HUES48 (cell line): ENCODE measurements around the gene LRCH3.
"Not testable (repeated sequence)": the region's sequence is repeated elsewhere in the genome, so short reads cannot be mapped to it uniquely, and the experiment has no call there.

Experiments used
- H3K27ac ChIP-seq: one replicate; pipeline ENCODE4 v1.7.0; 2013; ENCODE audit warnings: low read depth, low read length, inconsistent platforms
- H3K27me3 ChIP-seq: 2 replicates; pipeline ENCODE4 v1.6.1; 2013; ENCODE audit warnings: mild to moderate bottlenecking, low read length; ENCODE audit not compliant: control insufficient read depth, insufficient read depth
- H3K36me3 ChIP-seq: 2 replicates; pipeline ENCODE4 v1.6.1; 2013; ENCODE audit warnings: low read length; ENCODE audit not compliant: control insufficient read depth, insufficient read depth
- H3K4me1 ChIP-seq: 2 replicates; pipeline ENCODE4 v1.6.1; 2013; ENCODE audit warnings: mild to moderate bottlenecking, low read length; ENCODE audit not compliant: control insufficient read depth, insufficient read depth
- H3K4me3 ChIP-seq: 2 replicates; pipeline ENCODE4 v1.5.1; 2013; ENCODE audit warnings: mild to moderate bottlenecking, low read depth, low read length
- H3K9ac ChIP-seq: 2 replicates; pipeline ENCODE4 v1.6.1; 2013; ENCODE audit warnings: mild to moderate bottlenecking, low read depth, low read length, moderate library complexity
- H3K9me3 ChIP-seq: 2 replicates; pipeline ENCODE4 v1.6.1; 2013; ENCODE audit warnings: low read length; ENCODE audit not compliant: control insufficient read depth, insufficient read depth

LRCH3 gene

DNA sequence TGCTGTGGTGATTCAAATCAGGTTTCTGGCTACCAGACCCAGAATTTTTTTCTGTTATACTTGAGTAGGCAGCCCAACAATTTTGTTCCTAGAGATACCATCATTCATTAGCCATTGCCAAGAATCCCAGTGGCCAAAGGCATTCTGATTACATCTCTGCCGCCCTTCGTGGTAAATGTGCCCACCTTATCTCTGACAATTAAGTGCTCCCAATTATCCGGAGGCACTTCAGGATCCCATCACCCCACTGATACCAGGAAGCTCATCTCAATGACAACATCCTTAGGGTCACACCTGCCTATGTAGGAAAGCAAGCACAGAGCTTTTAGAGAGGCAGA lies 115.8 kb downstream of the LRCH3 start:
- Histone ChIP-seq H3K9ac (no peak overlapping the region), H3K9me3 (no peaks in the 10 kb centered on the region), H3K36me3 (no peaks in the 10 kb centered on the region), H3K27ac (peak overlapping the region; percentile 37), H3K4me3 (no peak overlapping the region), H3K27me3 (no peaks in the 10 kb centered on the region), H3K4me1 (peaks cover 5% of the 10 kb centered on the region; the same call in 1 of the 2 replicates)

DNA sequence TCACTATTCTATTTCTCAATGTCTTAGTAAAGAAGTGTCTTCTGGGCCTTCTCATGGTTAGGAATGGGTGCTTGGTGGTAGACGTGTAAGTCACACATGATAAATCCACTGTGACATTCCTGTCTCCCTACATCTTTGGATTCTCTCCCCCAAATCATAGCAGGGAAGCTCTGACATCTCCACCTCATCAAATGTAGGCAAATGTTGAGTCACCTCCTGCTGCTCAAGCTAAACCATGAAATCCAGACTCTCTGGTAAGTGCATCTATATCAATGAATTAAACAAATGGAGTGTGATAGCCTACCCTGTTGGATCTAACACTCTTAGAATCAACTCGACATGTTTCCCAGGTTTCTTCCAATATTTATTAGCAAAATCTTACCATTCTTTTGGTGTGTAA lies 116.1 kb downstream of the LRCH3 start:
- no peak overlapping the region for H3K27ac ChIP-seq
- peaks cover 5% of the 10 kb centered on the region; the same call in 1 of the 2 replicates for H3K4me1 ChIP-seq
- H3K9me3 ChIP-seq = no peaks in the 10 kb centered on the region

DNA sequence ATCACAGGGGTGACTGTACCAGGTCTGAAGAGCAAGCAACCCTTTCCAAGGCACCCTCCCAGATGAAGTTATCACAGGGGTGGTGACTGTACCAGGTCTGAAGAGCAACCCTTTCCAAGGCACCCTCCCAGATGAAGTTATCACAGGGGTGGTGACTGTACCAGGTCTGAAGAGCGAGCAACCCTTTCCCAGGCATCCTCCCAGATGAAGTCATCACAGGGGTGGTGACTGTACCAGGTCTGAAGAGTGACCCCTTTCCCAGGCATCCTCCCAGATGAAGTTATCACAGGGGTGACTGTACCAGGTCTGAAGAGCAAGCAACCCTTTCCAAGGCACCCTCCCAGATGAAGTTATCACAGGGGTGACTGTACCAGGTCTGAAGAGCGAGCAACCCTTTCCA lies 117.5 kb downstream of the LRCH3 start:
- not testable (repeated sequence) for H3K27me3 ChIP-seq, H3K4me1 ChIP-seq, H3K27ac ChIP-seq, H3K9me3 ChIP-seq, H3K4me3 ChIP-seq, H3K36me3 ChIP-seq, H3K9ac ChIP-seq

More for the DNA sequence above, 116.1 kb downstream of the LRCH3 start:
- H3K4me3 ChIP-seq = no peak overlapping the region
- H3K27me3 ChIP-seq = no peaks in the 10 kb centered on the region
- H3K9ac ChIP-seq = no peak overlapping the region
- no peaks in the 10 kb centered on the region for H3K36me3 ChIP-seq

DNA sequence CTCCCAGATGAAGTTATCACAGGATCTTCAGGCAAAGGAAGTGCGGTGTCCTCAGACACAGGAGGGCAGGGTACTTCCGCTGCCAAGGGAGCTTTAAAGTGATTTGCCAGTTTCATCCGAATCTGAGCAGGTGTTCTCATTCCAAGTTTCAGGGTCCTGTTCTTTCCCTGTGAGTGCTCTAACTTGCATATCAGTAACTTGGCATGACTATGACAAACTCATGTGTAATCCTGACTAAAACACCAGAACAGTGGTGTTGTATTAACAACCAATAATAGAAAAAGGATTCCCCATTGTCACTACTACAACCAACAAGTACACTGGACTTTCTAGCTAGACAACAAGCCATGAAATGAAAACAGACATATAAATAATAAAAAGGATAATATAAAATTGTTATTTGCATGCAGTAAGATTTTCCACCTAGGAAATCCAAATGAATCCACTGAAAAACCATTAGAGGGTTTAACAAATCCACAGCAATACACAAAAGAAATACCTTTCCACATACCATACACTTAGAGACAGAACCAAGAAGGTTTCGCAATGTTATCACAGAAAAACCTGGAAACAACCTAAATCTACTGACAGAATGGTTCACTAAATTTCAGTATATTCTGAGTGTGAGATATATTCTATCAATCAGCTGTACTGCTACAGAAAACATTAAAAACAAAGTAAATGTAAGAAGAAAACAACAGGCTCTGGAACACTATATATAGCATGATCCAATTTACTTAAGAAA lies 118.1 kb downstream of the LRCH3 start:
- Histone ChIP-seq H3K4me1 (peaks cover 5% of the 10 kb centered on the region; the same call in 1 of the 2 replicates), H3K9me3 (no peaks in the 10 kb centered on the region), H3K4me3 (no peak overlapping the region), H3K27me3 (no peaks in the 10 kb centered on the region), H3K9ac (no peak overlapping the region), H3K27ac (no peak overlapping the region), H3K36me3 (no peaks in the 10 kb centered on the region)

DNA sequence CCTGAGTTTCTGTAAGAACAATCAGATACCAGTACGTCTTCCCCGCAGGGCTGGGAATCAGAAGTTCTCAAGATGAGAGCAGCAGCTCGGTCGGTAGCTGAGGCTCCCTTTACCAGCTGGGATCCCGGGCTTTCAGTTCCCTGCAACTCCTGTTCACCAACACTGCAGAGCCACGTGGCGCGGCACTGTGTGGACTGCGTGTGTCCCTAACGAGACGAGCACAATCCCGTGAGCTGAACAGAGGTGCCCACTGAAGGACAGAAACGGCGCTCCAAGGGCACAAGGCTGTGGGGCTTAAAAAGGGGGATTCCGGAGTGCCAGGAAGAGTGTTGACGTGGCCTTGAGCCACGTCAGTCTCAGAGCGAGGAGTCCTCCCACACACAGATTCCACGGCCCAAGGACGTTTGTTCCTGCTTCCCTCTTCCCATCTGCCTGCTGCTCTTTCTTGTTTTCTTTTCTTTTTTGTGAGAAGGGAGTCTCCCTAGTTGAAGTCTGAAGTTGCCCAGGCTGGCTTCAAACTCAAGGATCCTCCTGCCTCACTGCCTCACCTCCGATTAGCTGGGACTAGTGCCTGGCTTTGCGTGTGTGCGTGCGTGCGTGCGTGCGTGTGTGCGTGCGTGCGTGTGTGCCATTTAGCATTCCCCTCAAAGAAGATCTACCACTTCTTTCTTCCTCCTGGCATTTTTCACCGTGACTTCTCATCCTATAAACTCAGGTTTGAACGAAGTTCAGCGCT lies 121.9 kb downstream of the LRCH3 start:
- H3K9ac ChIP-seq = no peak overlapping the region
- no peak overlapping the region for H3K4me3 ChIP-seq
- peak overlapping the region; percentile 82 for H3K27ac ChIP-seq
- H3K27me3 ChIP-seq = no peaks in the 10 kb centered on the region
- H3K9me3 ChIP-seq = no peaks in the 10 kb centered on the region
- H3K4me1 ChIP-seq = no peaks in the 10 kb centered on the region
- no peaks in the 10 kb centered on the region for H3K36me3 ChIP-seq

DNA sequence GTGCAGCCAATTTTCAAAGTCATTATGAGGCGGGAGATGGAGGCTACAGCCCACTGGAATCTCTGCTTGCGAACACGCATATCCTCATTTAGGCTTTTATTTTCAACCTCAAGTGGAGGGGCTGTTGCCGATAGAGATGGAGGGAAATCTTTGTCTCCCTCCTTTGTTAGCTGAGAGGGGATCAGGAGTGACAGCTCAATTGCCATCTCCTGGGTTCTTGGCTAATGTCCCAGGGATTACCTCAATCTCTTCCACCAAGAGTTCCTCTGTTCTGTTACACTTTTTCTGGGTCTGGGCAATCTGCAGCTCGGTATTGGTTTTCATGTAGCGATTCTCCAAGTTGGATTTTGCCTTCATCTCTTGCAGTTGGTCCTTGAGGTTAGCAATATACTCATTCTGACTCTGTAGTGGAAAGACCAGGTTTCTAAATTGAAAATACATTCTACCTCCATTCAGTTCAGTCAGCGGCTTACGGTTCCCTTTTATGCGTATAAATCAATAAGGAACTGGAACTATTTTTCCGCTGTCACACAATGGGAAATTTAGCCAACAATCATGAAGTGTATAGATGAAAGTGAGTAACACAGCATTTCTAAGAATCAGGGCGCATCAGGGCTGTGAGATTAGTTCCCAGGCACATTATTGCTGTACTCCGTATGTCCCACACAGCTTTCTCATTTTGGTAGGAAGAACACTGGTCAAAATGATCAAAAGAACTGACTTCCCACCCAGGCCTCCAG lies 122.8 kb downstream of the LRCH3 start:
- Histone ChIP-seq H3K27ac (no peak overlapping the region), H3K9ac (no peak overlapping the region), H3K4me1 (no peaks in the 10 kb centered on the region), H3K9me3 (no peaks in the 10 kb centered on the region), H3K36me3 (no peaks in the 10 kb centered on the region), H3K27me3 (no peaks in the 10 kb centered on the region), H3K4me3 (no peak overlapping the region)

DNA sequence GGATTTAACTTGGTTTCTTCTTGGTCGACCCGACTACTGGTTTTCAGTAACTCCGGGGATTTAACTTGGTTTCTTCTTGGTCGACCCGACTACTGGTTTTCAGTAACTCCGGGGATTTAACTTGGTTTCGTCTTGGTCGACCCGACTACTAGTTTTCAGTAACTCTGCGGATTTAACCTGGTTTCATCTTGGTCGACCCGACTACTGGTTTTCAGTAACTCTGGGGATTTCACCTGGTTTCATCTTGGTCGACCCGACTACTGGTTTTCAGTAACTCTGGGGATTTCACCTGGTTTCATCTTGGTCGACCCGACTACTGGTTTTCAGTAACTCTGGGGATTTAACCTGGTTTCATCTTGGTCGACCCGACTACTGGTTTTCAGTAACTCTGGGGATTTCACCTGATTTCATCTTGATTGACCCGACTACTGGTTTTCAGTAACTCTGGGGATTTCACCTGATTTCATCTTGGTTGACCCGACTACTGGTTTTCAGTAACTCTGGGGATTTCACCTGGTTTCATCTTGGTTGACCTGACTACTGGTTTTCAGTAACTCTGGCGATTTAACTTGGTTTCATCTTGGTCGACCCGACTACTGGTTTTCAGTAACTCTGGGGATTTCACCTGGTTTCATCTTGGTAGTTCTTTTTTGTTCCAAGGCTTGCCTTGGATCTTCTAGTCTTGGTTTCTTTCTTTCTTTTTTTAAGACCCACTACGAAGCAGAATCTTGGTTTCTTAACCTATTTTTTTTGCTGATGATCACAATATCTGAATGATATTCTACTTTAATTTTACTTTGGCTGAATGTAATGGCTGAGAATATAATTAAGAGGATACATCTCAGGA lies 130.6 kb downstream of the LRCH3 start:
- H3K9me3 ChIP-seq, H3K4me3 ChIP-seq, H3K27me3 ChIP-seq, H3K27ac ChIP-seq, H3K36me3 ChIP-seq, H3K9ac ChIP-seq, H3K4me1 ChIP-seq: not testable (repeated sequence)

DNA sequence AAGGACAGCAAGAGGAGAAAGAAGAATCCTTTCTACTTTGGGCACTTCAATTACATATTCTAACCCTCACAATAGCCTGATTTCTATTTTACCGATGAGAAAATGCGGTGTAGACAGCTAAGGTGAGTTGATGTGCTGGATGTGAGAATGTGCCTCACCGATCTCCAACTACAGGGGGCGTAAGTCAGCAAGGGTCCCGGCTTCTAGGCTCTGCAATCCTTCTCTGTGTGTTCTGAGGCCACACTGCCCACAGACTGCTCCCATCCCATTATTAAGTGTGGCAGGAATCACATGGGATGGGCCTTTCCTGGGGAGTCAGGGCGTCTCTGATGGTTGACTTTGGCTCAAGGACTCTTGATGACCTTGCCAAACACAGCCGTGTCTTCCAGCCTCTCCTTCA lies 135.4 kb downstream of the LRCH3 start:
- Histone ChIP-seq H3K36me3 (no peaks in the 10 kb centered on the region), H3K27me3 (no peaks in the 10 kb centered on the region), H3K9me3 (no peaks in the 10 kb centered on the region), H3K4me3 (no peak overlapping the region), H3K9ac (no peak overlapping the region), H3K27ac (no peak overlapping the region), H3K4me1 (no peaks in the 10 kb centered on the region)

DNA sequence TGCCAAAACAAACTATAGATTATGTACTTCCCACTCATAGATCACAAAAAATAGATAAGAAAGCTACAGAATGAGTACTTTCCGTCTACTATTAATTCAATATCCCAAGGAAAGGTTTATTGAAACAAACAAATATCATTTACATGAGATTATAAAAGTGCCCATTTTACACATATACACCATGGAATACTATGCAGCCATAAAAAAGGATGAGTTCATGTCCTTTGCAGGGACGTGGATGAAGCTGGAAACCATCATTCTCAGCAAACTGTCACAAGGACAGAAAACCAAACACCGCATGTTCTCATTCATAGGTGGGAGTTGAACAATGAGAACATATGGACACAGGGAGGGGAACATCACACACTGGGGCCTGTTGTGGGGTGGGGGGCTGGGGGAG lies 136.5 kb downstream of the LRCH3 start:
- H3K9ac ChIP-seq, H3K27me3 ChIP-seq, H3K27ac ChIP-seq, H3K9me3 ChIP-seq, H3K36me3 ChIP-seq, H3K4me3 ChIP-seq, H3K4me1 ChIP-seq: not testable (repeated sequence)

DNA sequence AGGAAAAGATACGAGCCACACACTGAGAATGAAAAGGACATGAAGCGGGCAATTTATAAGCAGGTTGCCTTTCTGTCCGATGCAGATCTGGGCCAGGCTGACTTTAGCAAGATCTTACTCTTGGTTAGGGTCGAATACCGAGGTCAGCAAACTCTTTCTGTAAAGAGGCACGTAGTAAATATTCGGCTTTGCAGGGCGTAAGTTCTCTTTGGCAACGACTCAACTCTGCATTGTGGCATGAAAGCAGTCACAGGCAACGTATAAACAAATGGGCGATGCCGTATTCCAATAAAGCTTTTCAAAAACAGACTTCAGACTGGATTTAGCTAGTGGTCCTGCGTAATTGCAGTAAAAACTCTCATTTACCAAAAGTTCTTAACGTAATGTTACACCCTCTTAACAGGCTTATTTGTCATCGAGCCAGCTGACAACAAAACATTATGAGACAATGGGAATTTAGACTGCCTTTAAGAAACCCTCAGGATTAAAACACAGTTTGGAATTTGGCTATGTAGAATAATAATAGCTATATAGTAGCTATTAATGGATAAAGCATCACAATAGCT lies 145.8 kb downstream of the LRCH3 start:
- Histone ChIP-seq H3K4me1 (peaks cover 8% of the 10 kb centered on the region), H3K27me3 (no peaks in the 10 kb centered on the region), H3K9me3 (no peaks in the 10 kb centered on the region), H3K36me3 (no peaks in the 10 kb centered on the region; the same call in 1 of the 2 replicates), H3K27ac (peak overlapping the region; percentile 5), H3K9ac (no peak overlapping the region), H3K4me3 (no peak overlapping the region)
